ENCODE measurements around the gene SCAP. TPM values are rescaled to one million over a fixed set of nuclear protein-coding genes. Genes with fewer than 3 reads are reported as not detected.

The SCAP gene
- total RNA-seq, 2 experiments from 2014 or later: 58.3 to 60.3 TPM

GRCh38 chr3:47495111-47495510 is 19.4 kb upstream of the SCAP start:
- Mint-ChIP-seq H3K27ac (no peak overlapping the region), H3K36me3 (ENCODE audit: low read depth) (peaks cover 54% of the 10 kb centered on the region), H3K4me1 (ENCODE audit: low read depth) (no peaks in the 10 kb centered on the region), H3K4me3 (no peak overlapping the region), H3K27me3 (no peaks in the 10 kb centered on the region), H3K9me3 (no peaks in the 10 kb centered on the region)
- Histone ChIP-seq H3K4me1 (ENCODE audit: insufficient read depth, low read length) (no peaks in the 10 kb centered on the region), H3K36me3 (ENCODE audit: insufficient read depth, low read length) (peaks cover 45% of the 10 kb centered on the region), H3K27me3 (ENCODE audit: control insufficient read depth in 1 of 2, insufficient read depth in 2 of 2, low read length in 2 of 2) (no peaks in the 10 kb centered on the region), H3K9me3 (ENCODE audit: control insufficient read depth in 1 of 2, insufficient read depth in 1 of 2, low read length in 2 of 2) (no peaks in the 10 kb centered on the region), H3K27ac (ENCODE audit: low read depth in 1 of 2, low read length in 2 of 2) (no peak overlapping the region), H3K4me3 (ENCODE audit: low read length) (no peak overlapping the region)
- TF ChIP-seq CTCF (IDR thresholded peaks at IDR 0.05): no peak
- DNase-seq (no peak), ATAC-seq (ENCODE audit: poor library complexity) (no peak)
- CTCF ChIA-PET: no interaction called here
- POLR2A ChIA-PET: no interaction called here
- intact Hi-C loops (cut with DNase I, micrococcal nuclease): no loop called here

- ATAC-seq (ENCODE audit: poor library complexity) (no peak), DNase-seq (no peak)
- TF ChIP-seq CTCF (IDR thresholded peaks at IDR 0.05): no peak
- Mint-ChIP-seq H3K36me3 (ENCODE audit: low read depth) (peaks cover 35% of the 10 kb centered on the region), H3K27ac (no peak overlapping the region), H3K27me3 (no peaks in the 10 kb centered on the region), H3K4me1 (ENCODE audit: low read depth) (no peaks in the 10 kb centered on the region), H3K4me3 (no peak overlapping the region), H3K9me3 (no peaks in the 10 kb centered on the region)
- ChIA-PET CTCF (no interaction called here), POLR2A (no interaction called here)
- Histone ChIP-seq H3K36me3 (ENCODE audit: insufficient read depth, low read length) (peaks cover 22% of the 10 kb centered on the region), H3K27ac (ENCODE audit: low read depth in 1 of 2, low read length in 2 of 2) (no peak overlapping the region), H3K9me3 (ENCODE audit: control insufficient read depth in 1 of 2, insufficient read depth in 1 of 2, low read length in 2 of 2) (no peaks in the 10 kb centered on the region), H3K4me1 (ENCODE audit: insufficient read depth, low read length) (no peaks in the 10 kb centered on the region), H3K27me3 (ENCODE audit: control insufficient read depth in 1 of 2, insufficient read depth in 2 of 2, low read length in 2 of 2) (no peaks in the 10 kb centered on the region), H3K4me3 (ENCODE audit: low read length) (no peak overlapping the region)
- intact Hi-C loops (cut with DNase I, micrococcal nuclease): no loop called here
Measured at GRCh38 chr3:47491777-47492176, 16.0 kb upstream of the SCAP start.

GRCh38 chr3:47491186-47491585 is 15.4 kb upstream of the SCAP start:
- DNase-seq: peak in 1 of 14 experiments; percentile 11
- no peak for ATAC-seq (ENCODE audit: poor library complexity)
- Histone ChIP-seq H3K4me1 (ENCODE audit: insufficient read depth, low read length) (no peaks in the 10 kb centered on the region), H3K4me3 (ENCODE audit: low read length) (no peak overlapping the region), H3K36me3 (ENCODE audit: insufficient read depth, low read length) (peaks cover 18% of the 10 kb centered on the region), H3K27ac (ENCODE audit: low read depth in 1 of 2, low read length in 2 of 2) (no peak overlapping the region), H3K27me3 (ENCODE audit: control insufficient read depth in 1 of 2, insufficient read depth in 2 of 2, low read length in 2 of 2) (no peaks in the 10 kb centered on the region), H3K9me3 (ENCODE audit: control insufficient read depth in 1 of 2, insufficient read depth in 1 of 2, low read length in 2 of 2) (no peaks in the 10 kb centered on the region)
- intact Hi-C loops (cut with DNase I, micrococcal nuclease): no loop called here
- peaks cover 30% of the 10 kb centered on the region for H3K36me3 Mint-ChIP-seq (ENCODE audit: low read depth)
- H3K27ac Mint-ChIP-seq: no peak overlapping the region
- no peak for TF ChIP-seq CTCF (IDR thresholded peaks at IDR 0.05)
- ChIA-PET POLR2A (interaction anchor here (0.6 kb wide), 1 partner anchor 21 kb away, joined by 3 read pairs; no protein-coding TSS in a partner anchor), CTCF (no interaction called here)
- no peaks in the 10 kb centered on the region for H3K4me1 Mint-ChIP-seq (ENCODE audit: low read depth)
- no peaks in the 10 kb centered on the region for H3K27me3 Mint-ChIP-seq
- no peaks in the 10 kb centered on the region for H3K9me3 Mint-ChIP-seq
- no peak overlapping the region for H3K4me3 Mint-ChIP-seq

Measured in CD4-positive, alpha-beta T cell (primary cell).